Right lobe of liver (tissue), 6 donors: ENCODE data around the gene CHRND. TPM values are rescaled to one million over a fixed set of nuclear protein-coding genes. Genes with fewer than 3 reads are reported as not detected.

ENCODE experiments used
- ATAC-seq, 4 donors: fragments of 200-7000 bp; cut with Tn5 transposase; one replicate each; pipeline ENCODE4 v1.9.1; 2020; ENCODE audit warnings: mild to moderate bottlenecking in 4 of 4, moderate library complexity in 4 of 4
- DNase-seq, 3 donors: peaks; one replicate each; pipeline ENCODE4 v3.0.0-alpha.2; 2020
- H3K27ac ChIP-seq, 3 donors: fragments of 200-600 bp; one replicate each; pipeline ENCODE4 v1.8.0; 2022
- H3K27me3 ChIP-seq, 2 donors: fragments of 200-600 bp; one replicate each; pipeline ENCODE4 v1.8.0; 2022
- H3K36me3 ChIP-seq, 4 donors: fragments of 200-600 bp; sonication (generic) in 1 of 4; one replicate each; pipeline versions ENCODE4 v1.5.1 to v1.8.0; 2017 to 2022; ENCODE audit warnings: control low read depth in 1 of 4
- H3K4me1 ChIP-seq, 4 donors: fragments of 200-600 bp; sonication (generic) in 1 of 4; one replicate each; pipeline versions ENCODE4 v1.5.1 to v1.8.0; 2017 to 2022; ENCODE audit warnings: control low read depth in 1 of 4
- H3K4me3 ChIP-seq, 3 donors: fragments of 200-600 bp; one replicate each; pipeline ENCODE4 v1.8.0; 2022
- H3K9me3 ChIP-seq, 4 donors: fragments of 200-600 bp; sonication (generic) in 1 of 4; one replicate each; pipeline versions ENCODE4 v1.5.1 to v1.8.0; 2017 to 2022; ENCODE audit warnings: control low read depth in 1 of 4
- POLR2A ChIP-seq: fragments of 450-650 bp; IDR thresholded peaks from one replicate; pipeline ENCODE4 v1.6.1; 2017; ENCODE audit warnings: antibody characterized with exemption, mild to moderate bottlenecking
- WGBS: methylation state at CpG from one replicate; pipeline ENCODE4 v1.1.6; 2018; ENCODE audit warnings: low coverage, low lambda C conversion rate; ENCODE audit not compliant: insufficient coverage; ENCODE audit errors: missing lambda C conversion rate; 5-methylcytosine and 5-hydroxymethylcytosine counted together
- intact Hi-C, 2 donors: fragments of 100-400 bp; cut with DNase I; formaldehyde crosslinking; loops; one replicate each; pipeline versions ENCODE4 v1.11.2 to v1.14.1; 2022
- total RNA-seq, 6 experiments: library from RNA; depleted of rRNA in 2 of 6; stranded (reverse); fragments of >200 nt in 2 of 6; fragmentation: NEBNext Ultra II Directional in 3 of 6; extraction: Animal tissue kit (Norgen Biotek cat#: 25700) in 3 of 6; gene quantifications; one replicate each; pipeline versions ENCODE4 v1.1.0 to v1.2.4, GENCODE V29; 2016 to 2023
- TF ChIP-seq, protein P1 (sequence below), 4 donors: fragments of 200-600 bp in 3 of 4; fragments of 450-650 bp in 1 of 4; IDR thresholded peaks; one replicate each; pipeline versions ENCODE4 v1.5.1 to v1.8.0; 2016 to 2022; ENCODE audit warnings: antibody characterized with exemption in 4 of 4, mild to moderate bottlenecking in 2 of 4
- donor health status: DM: no; HTN: yes; CAD: no.
- donor health status: DM: no; HTN: no; CAD: no.
- donor health status: DM: no; HTN: no; CAD: no.
- donor health status: DM: no; HTN: yes; CAD: no.
- donor health status: DM: no; HTN: yes; CAD: no.

The CHRND gene
- total RNA-seq, 6 experiments from 2014 or later, result not detected

DNA sequence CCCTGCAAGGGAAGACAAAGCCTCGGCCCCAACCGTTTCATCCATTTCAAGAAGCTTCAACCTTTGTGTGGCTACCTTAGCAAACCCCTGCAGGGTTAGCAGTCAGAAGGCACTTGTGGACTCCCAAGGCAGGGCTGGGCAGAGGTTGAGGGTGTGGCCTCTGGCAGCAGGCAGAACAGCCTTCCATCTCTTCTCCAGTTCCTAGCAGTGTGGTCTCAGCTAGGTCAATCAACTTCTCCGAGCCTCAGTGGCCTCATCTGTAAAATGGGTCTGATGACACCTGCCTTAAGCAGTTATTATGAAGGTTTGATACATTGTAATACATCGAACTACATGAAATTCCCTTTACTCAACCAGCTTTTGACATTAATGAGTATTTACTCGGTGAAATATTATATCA, 12.6 kb upstream of the CHRND start:
- TF ChIP-seq, protein P1, sequence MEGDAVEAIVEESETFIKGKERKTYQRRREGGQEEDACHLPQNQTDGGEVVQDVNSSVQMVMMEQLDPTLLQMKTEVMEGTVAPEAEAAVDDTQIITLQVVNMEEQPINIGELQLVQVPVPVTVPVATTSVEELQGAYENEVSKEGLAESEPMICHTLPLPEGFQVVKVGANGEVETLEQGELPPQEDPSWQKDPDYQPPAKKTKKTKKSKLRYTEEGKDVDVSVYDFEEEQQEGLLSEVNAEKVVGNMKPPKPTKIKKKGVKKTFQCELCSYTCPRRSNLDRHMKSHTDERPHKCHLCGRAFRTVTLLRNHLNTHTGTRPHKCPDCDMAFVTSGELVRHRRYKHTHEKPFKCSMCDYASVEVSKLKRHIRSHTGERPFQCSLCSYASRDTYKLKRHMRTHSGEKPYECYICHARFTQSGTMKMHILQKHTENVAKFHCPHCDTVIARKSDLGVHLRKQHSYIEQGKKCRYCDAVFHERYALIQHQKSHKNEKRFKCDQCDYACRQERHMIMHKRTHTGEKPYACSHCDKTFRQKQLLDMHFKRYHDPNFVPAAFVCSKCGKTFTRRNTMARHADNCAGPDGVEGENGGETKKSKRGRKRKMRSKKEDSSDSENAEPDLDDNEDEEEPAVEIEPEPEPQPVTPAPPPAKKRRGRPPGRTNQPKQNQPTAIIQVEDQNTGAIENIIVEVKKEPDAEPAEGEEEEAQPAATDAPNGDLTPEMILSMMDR (IDR thresholded peaks at IDR 0.05), result no peak
- TF ChIP-seq POLR2A, result no peak
- DNase-seq, result no peak
- no peaks in the 10 kb centered on the region for H3K9me3 ChIP-seq
- no peak for ATAC-seq
- no peaks in the 10 kb centered on the region for H3K4me1 ChIP-seq
- H3K27ac ChIP-seq, result no peak overlapping the region
- no peak overlapping the region for H3K4me3 ChIP-seq
- 66% methylated on average over 5 of the region's 5 CpGs for WGBS
- intact Hi-C loops, result loop anchor here in 1 of 2 donors (10.0 kb wide), 1 partner anchor 59 kb away; the partner anchor contains the start of gene ALPI
- H3K36me3 ChIP-seq, result no peaks in the 10 kb centered on the region
- no peaks in the 10 kb centered on the region for H3K27me3 ChIP-seq

DNA sequence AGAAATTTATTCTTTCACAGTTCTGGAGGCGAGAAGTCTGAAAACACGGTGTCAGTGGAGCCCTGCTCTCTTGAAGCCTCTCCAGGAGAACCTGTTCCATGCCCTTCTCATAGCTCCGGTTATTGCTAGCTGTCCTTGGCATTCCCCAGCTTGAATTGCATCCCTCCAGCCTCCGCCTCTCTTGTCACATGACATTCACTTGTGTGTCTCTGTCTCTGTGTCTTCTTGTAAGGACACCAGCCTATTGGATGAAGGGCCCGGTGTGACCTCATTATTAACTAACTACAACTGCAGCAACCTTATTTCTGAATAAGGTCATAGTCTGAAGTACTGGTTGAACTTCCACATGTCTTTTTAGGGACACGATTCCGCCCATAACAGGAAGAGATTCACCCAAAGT, 10.3 kb upstream of the CHRND start:
- ATAC-seq, result no peak
- intact Hi-C loops, result loop anchor here in 1 of 2 donors (10.0 kb wide), 1 partner anchor 61 kb away; the partner anchor contains the start of gene ALPI
- WGBS, result 87% methylated on average over 3 of the region's 7 CpGs

DNA sequence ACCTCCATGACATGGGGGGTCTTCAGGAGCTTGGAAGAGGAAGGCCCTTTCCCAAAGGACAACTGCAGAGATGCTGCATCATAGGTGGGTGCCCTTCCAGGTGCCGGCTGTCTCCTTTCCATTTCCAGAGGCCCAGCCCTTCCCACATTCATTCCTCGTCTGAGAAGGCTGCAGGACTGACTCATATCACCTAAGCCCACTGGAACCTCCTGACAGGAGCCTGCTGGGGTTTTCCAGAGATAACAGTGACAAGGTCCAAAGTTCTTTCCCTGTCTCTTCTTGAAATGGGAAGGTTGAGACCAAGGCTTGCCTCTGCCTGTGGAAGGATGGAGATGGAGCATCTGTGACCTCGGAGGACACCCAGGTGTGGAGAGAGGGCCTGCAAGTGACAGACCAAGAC, 9.4 kb upstream of the CHRND start:
- H3K4me3 ChIP-seq, result no peak overlapping the region
- H3K4me1 ChIP-seq, result no peaks in the 10 kb centered on the region
- H3K27me3 ChIP-seq, result no peaks in the 10 kb centered on the region
- DNase-seq, result no peak
- no peaks in the 10 kb centered on the region for H3K9me3 ChIP-seq
- H3K27ac ChIP-seq, result no peak overlapping the region
- intact Hi-C loops, result loop anchor here in 1 of 2 donors (10.0 kb wide), 1 partner anchor 62 kb away; the partner anchor contains the start of gene ALPI
- no CpG with 5 or more reads among the region's 3 CpGs for WGBS
- no peaks in the 10 kb centered on the region for H3K36me3 ChIP-seq
- peak in 1 of 4 donors; percentile 41 for ATAC-seq
- TF ChIP-seq, protein P1 (IDR thresholded peaks at IDR 0.05), result no peak
- TF ChIP-seq POLR2A, result no peak

More for the DNA sequence above, 10.3 kb upstream of the CHRND start:
- Histone ChIP-seq H3K4me3 (no peak overlapping the region), H3K27me3 (no peaks in the 10 kb centered on the region), H3K36me3 (no peaks in the 10 kb centered on the region), H3K27ac (no peak overlapping the region), H3K9me3 (no peaks in the 10 kb centered on the region), H3K4me1 (no peaks in the 10 kb centered on the region)
- DNase-seq, result no peak
- no peak for TF ChIP-seq POLR2A
- TF ChIP-seq, protein P1 (IDR thresholded peaks at IDR 0.05), result no peak

DNA sequence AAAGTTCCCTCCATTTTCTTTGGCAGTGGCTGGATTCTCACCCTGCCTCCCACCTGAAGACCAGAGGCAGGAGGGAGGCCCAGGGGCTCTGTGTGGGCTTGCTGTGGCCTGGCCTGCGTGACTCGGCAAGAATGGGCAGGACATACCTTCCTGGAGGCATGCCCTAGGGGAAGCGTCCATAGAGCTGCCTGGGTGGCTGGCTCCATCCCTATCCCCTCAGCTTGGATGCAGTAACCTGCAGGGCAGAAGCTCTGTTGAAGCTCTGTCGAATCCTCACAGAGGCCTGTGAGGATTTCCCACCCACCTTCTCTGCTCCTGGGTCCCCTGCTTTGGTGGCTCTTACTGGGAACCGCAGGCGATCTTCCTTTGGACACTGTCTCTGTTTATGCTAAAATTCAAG, 7.1 kb upstream of the CHRND start:
- DNase-seq (no peak), ATAC-seq (no peak)
- H3K9me3 ChIP-seq, result no peaks in the 10 kb centered on the region
- H3K4me1 ChIP-seq, result peaks cover 0 to 14% (median 0%) of the 10 kb centered on the region in 4 donors
- peaks cover 9 to 19% of the 10 kb centered on the region in 2 donors for H3K27me3 ChIP-seq
- 61% methylated on average over 3 of the region's 6 CpGs for WGBS
- no peak overlapping the region for H3K4me3 ChIP-seq
- intact Hi-C loops, result loop anchor here in 1 of 2 donors (10.0 kb wide), 1 partner anchor 64 kb away; the partner anchor contains the start of gene ALPI
- TF ChIP-seq POLR2A, result no peak
- TF ChIP-seq, protein P1 (IDR thresholded peaks at IDR 0.05), result no peak
- H3K36me3 ChIP-seq, result no peaks in the 10 kb centered on the region
- H3K27ac ChIP-seq, result no peak overlapping the region
